SH-SY5Y (cell line): ENCODE measurements around the gene ELP5.

ENCODE experiments used
- GATA2 ChIP-seq: IDR thresholded peaks from 2 replicates; pipeline ENCODE4 v1.6.1; 2011; ENCODE audit warnings: mild to moderate bottlenecking, low read depth, low read length
- GATA3 ChIP-seq: IDR thresholded peaks from 2 replicates; pipeline ENCODE4 v1.6.1; 2011; ENCODE audit warnings: low read depth, mild to moderate bottlenecking, low read length, moderate library complexity

DNA sequence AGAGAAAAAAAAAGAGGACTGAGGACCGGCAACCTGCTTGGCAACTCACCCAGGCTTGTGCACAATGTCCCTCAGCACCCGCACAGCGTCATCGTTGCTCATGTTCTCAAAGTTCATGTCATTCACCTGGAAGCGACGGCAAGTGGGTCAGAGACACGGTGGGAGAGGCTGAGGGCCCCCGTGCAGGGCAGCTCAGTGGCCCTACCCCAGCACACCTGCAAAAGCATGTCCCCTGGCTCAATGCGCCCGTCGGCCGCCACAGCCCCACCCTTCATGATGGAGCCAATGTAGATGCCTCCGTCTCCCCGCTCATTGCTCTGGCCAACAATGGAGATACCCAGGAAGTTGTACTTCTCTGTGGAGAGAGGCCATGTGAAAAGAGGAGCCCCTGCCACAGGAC, 23.1 kb upstream of the ELP5 start:
- TF ChIP-seq GATA3 (no peak), GATA2 (no peak)
